ENCODE results near the gene HNF4A.

HNF4A gene

GRCh38 chr20:44461142-44461802 lies 105.8 kb downstream of the HNF4A start:
- Histone ChIP-seq H3K4me1 (ENCODE audit: insufficient read depth, low read length) (no peaks in the 10 kb centered on the region), H3K36me3 (ENCODE audit: insufficient read depth, low read length) (no peaks in the 10 kb centered on the region), H3K79me2 (ENCODE audit: insufficient read depth, low read length) (no peaks in the 10 kb centered on the region), H2AFZ (ENCODE audit: low read depth, low read length) (no peak overlapping the region), H3K4me3 (ENCODE audit: low read depth in 1 of 2, low read length in 2 of 2) (no peak overlapping the region), H4K20me1 (ENCODE audit: insufficient read depth, low read length) (no peaks in the 10 kb centered on the region), H3K27ac (ENCODE audit: low read length) (no peak overlapping the region), H3K9ac (ENCODE audit: low read depth, low read length) (no peak overlapping the region), H3K4me2 (ENCODE audit: insufficient read depth, low read length) (no peak overlapping the region), H3K9me3 (ENCODE audit: insufficient read depth, low read length, severe bottlenecking) (no peaks in the 10 kb centered on the region), H3K27me3 (ENCODE audit: insufficient read depth, low read length, poor library complexity) (peaks cover 8% of the 10 kb centered on the region)
- DNase-seq (no peak), ATAC-seq (ENCODE audit: insufficient read depth, low read depth) (no peak)
- no peak for TF ChIP-seq EZH2 (IDR thresholded peaks at IDR 0.05; ENCODE audit: borderline replicate concordance, low read depth, low read length, severe bottlenecking)

- no peak overlapping the region for H3K9ac ChIP-seq (ENCODE audit: low read depth, low read length)
- H2AFZ ChIP-seq (ENCODE audit: low read depth, low read length): no peak overlapping the region
- no peak for DNase-seq
These were observed 106.3 kb downstream of the HNF4A start for GRCh38 chr20:44461803-44462174.

GRCh38 chr20:44463466-44463865 lies 108.0 kb downstream of the HNF4A start:
- Histone ChIP-seq H3K4me2 (ENCODE audit: insufficient read depth, low read length) (no peak overlapping the region), H3K9me3 (ENCODE audit: insufficient read depth, low read length, severe bottlenecking) (no peaks in the 10 kb centered on the region), H3K9ac (ENCODE audit: low read depth, low read length) (no peak overlapping the region), H3K4me1 (ENCODE audit: insufficient read depth, low read length) (no peaks in the 10 kb centered on the region), H4K20me1 (ENCODE audit: insufficient read depth, low read length) (no peaks in the 10 kb centered on the region), H3K27me3 (ENCODE audit: insufficient read depth, low read length, poor library complexity) (peaks cover 3% of the 10 kb centered on the region), H3K79me2 (ENCODE audit: insufficient read depth, low read length) (no peaks in the 10 kb centered on the region), H3K27ac (ENCODE audit: low read length) (no peak overlapping the region), H3K36me3 (ENCODE audit: insufficient read depth, low read length) (no peaks in the 10 kb centered on the region), H2AFZ (ENCODE audit: low read depth, low read length) (no peak overlapping the region), H3K4me3 (ENCODE audit: low read depth in 1 of 2, low read length in 2 of 2) (no peak overlapping the region)
- no peak for DNase-seq
- ATAC-seq (ENCODE audit: insufficient read depth, low read depth): no peak
- TF ChIP-seq CTCF (IDR thresholded peaks at IDR 0.05; ENCODE audit: borderline replicate concordance, extremely low read depth, low read length, poor library complexity, severe bottlenecking) (no peak), EZH2 (IDR thresholded peaks at IDR 0.05; ENCODE audit: borderline replicate concordance, low read depth, low read length, severe bottlenecking) (no peak)

More at GRCh38 chr20:44461803-44462174, 106.3 kb downstream of the HNF4A start:
- no peak for ATAC-seq (ENCODE audit: insufficient read depth, low read depth)
- H3K9me3 ChIP-seq (ENCODE audit: insufficient read depth, low read length, severe bottlenecking): no peaks in the 10 kb centered on the region
- no peak overlapping the region for H3K4me2 ChIP-seq (ENCODE audit: insufficient read depth, low read length)
- no peaks in the 10 kb centered on the region for H3K4me1 ChIP-seq (ENCODE audit: insufficient read depth, low read length)
- H3K27ac ChIP-seq (ENCODE audit: low read length): no peak overlapping the region
- peaks cover 8% of the 10 kb centered on the region for H3K27me3 ChIP-seq (ENCODE audit: insufficient read depth, low read length, poor library complexity)
- no peaks in the 10 kb centered on the region for H3K79me2 ChIP-seq (ENCODE audit: insufficient read depth, low read length)
- H3K4me3 ChIP-seq (ENCODE audit: low read depth in 1 of 2, low read length in 2 of 2): no peak overlapping the region
- TF ChIP-seq CTCF (IDR thresholded peaks at IDR 0.05; ENCODE audit: borderline replicate concordance, extremely low read depth, low read length, poor library complexity, severe bottlenecking) (no peak), EZH2 (IDR thresholded peaks at IDR 0.05; ENCODE audit: borderline replicate concordance, low read depth, low read length, severe bottlenecking) (no peak)
- no peaks in the 10 kb centered on the region for H3K36me3 ChIP-seq (ENCODE audit: insufficient read depth, low read length)
- no peaks in the 10 kb centered on the region for H4K20me1 ChIP-seq (ENCODE audit: insufficient read depth, low read length)

GRCh38 chr20:44464514-44464913 lies 109.0 kb downstream of the HNF4A start:
- no peaks in the 10 kb centered on the region for H3K36me3 ChIP-seq (ENCODE audit: insufficient read depth, low read length)
- H3K27me3 ChIP-seq (ENCODE audit: insufficient read depth, low read length, poor library complexity): peaks cover 3% of the 10 kb centered on the region
- no peak overlapping the region for H3K27ac ChIP-seq (ENCODE audit: low read length)
- no peaks in the 10 kb centered on the region for H3K79me2 ChIP-seq (ENCODE audit: insufficient read depth, low read length)
- no peaks in the 10 kb centered on the region for H4K20me1 ChIP-seq (ENCODE audit: insufficient read depth, low read length)
- TF ChIP-seq CTCF (IDR thresholded peaks at IDR 0.05; ENCODE audit: borderline replicate concordance, extremely low read depth, low read length, poor library complexity, severe bottlenecking): no peak
- H2AFZ ChIP-seq (ENCODE audit: low read depth, low read length): no peak overlapping the region
- no peak for DNase-seq
- no peak for ATAC-seq (ENCODE audit: insufficient read depth, low read depth)
- H3K4me2 ChIP-seq (ENCODE audit: insufficient read depth, low read length): no peak overlapping the region
- H3K4me3 ChIP-seq (ENCODE audit: low read depth in 1 of 2, low read length in 2 of 2): no peak overlapping the region
- no peaks in the 10 kb centered on the region for H3K9me3 ChIP-seq (ENCODE audit: insufficient read depth, low read length, severe bottlenecking)
- no peak overlapping the region for H3K9ac ChIP-seq (ENCODE audit: low read depth, low read length)
- no peaks in the 10 kb centered on the region for H3K4me1 ChIP-seq (ENCODE audit: insufficient read depth, low read length)
